Endothelial cell of umbilical vein (primary cell): ENCODE data around the gene CHN1.

Experiments used
- EZH2 ChIP-seq: IDR thresholded peaks from 2 replicates; pipeline ENCODE4 v1.6.1; 2012; ENCODE audit warnings: borderline replicate concordance, low read depth, mild to moderate bottlenecking, moderate library complexity, low read length, inconsistent platforms; ENCODE audit not compliant: severe bottlenecking
- JUN ChIP-seq: IDR thresholded peaks from 2 replicates; pipeline ENCODE4 v1.6.1; 2011; ENCODE audit warnings: borderline replicate concordance, low read depth; ENCODE audit not compliant: insufficient read length, insufficient read depth
- MYC ChIP-seq: IDR thresholded peaks from one replicate; pipeline ENCODE4 v1.6.1; 2011; ENCODE audit warnings: mild to moderate bottlenecking, low read depth, low read length
- POLR2A ChIP-seq: IDR thresholded peaks from 2 replicates; pipeline ENCODE4 v1.6.1; 2012; ENCODE audit warnings: low read depth, mild to moderate bottlenecking, control low read depth, low read length
- TF ChIP-seq, protein P1 (sequence below), 2 donors: IDR thresholded peaks; 1 replicate in 1 of 2; 2 replicates in 1 of 2; pipeline ENCODE4 v1.5.1; 2011; ENCODE audit warnings: low read length in 2 of 2, mild to moderate bottlenecking in 2 of 2, moderate library complexity in 2 of 2, control low read depth in 1 of 2, inconsistent platforms in 1 of 2, low read depth in 1 of 2; ENCODE audit not compliant: insufficient read depth in 1 of 2; ENCODE audit errors: extremely low read depth in 1 of 2
- TF ChIP-seq, protein P2 (sequence below): IDR thresholded peaks from 2 replicates; pipeline ENCODE4 v1.6.1; 2011; ENCODE audit not compliant: insufficient read depth, insufficient read length

DNA sequence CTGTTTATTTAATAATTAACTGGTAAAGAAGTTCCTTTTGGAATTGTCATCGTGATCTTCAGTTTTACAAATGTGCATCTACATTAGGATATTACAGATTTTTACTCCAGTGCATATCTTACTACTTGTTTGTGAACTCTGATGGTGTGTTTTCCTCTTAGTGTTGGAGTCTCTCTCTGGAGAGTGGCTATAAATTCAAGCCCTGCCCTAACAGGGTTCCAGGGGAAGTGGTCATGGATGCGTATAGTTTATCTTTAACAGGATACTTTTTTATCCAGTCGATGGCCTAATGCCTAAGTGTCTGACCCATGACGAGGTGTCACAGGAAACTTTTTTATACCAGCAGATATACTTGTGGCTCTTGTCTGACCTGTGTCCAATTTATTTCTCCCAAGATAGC, 75.4 kb downstream of the CHN1 start:
- TF ChIP-seq, protein P1, sequence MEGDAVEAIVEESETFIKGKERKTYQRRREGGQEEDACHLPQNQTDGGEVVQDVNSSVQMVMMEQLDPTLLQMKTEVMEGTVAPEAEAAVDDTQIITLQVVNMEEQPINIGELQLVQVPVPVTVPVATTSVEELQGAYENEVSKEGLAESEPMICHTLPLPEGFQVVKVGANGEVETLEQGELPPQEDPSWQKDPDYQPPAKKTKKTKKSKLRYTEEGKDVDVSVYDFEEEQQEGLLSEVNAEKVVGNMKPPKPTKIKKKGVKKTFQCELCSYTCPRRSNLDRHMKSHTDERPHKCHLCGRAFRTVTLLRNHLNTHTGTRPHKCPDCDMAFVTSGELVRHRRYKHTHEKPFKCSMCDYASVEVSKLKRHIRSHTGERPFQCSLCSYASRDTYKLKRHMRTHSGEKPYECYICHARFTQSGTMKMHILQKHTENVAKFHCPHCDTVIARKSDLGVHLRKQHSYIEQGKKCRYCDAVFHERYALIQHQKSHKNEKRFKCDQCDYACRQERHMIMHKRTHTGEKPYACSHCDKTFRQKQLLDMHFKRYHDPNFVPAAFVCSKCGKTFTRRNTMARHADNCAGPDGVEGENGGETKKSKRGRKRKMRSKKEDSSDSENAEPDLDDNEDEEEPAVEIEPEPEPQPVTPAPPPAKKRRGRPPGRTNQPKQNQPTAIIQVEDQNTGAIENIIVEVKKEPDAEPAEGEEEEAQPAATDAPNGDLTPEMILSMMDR (IDR thresholded peaks at IDR 0.05; ENCODE audit: extremely low read depth in 1 of 2, insufficient read depth in 1 of 2, low read depth in 1 of 2, low read length in 2 of 2), result no peak
- TF ChIP-seq EZH2 (no peak), MYC (no peak), POLR2A (no peak), JUN (no peak)
- TF ChIP-seq, protein P2, sequence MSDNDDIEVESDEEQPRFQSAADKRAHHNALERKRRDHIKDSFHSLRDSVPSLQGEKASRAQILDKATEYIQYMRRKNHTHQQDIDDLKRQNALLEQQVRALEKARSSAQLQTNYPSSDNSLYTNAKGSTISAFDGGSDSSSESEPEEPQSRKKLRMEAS, result no peak
